Stimulated activated CD8-positive, alpha-beta memory T cell treated with anti-CD3 and anti-CD28 coated beads, Interleukin-4, amount 100 ng/mL, for 1 hour (primary cell): ENCODE measurements around the gene GRK6.
"Not testable (repeated sequence)": the region's sequence is repeated elsewhere in the genome, so short reads cannot be mapped to it uniquely, and the experiment has no call there.

Experiments
- DNase-seq, 2 donors: peaks; one replicate each; pipeline ENCODE4 v3.0.0-alpha.2; 2020; ENCODE audit warnings: low read depth in 2 of 2, low spot score in 1 of 2

Gene GRK6

GRCh38 chr5:177397875-177398390 is 28.5 kb upstream of the GRK6 start:
- no peak for DNase-seq

GRCh38 chr5:177399997-177400868 is 26.2 kb upstream of the GRK6 start, which contains the start of gene PFN3:
Gene PFN3 (minus strand): TSS chr5:177400661. CDS start chr5:177400576, 85 bp downstream.
- DNase-seq: no peak

GRCh38 chr5:177402271-177403043 is 24.0 kb upstream of the GRK6 start:
- peak in 1 of 2 donors; percentile 40 for DNase-seq

GRCh38 chr5:177403102-177403791 is 23.2 kb upstream of the GRK6 start:
- DNase-seq: no peak

- DNase-seq: peak in 1 of 2 donors; percentile 75
These were observed 22.5 kb upstream of the GRK6 start for GRCh38 chr5:177403792-177404640.

DNA sequence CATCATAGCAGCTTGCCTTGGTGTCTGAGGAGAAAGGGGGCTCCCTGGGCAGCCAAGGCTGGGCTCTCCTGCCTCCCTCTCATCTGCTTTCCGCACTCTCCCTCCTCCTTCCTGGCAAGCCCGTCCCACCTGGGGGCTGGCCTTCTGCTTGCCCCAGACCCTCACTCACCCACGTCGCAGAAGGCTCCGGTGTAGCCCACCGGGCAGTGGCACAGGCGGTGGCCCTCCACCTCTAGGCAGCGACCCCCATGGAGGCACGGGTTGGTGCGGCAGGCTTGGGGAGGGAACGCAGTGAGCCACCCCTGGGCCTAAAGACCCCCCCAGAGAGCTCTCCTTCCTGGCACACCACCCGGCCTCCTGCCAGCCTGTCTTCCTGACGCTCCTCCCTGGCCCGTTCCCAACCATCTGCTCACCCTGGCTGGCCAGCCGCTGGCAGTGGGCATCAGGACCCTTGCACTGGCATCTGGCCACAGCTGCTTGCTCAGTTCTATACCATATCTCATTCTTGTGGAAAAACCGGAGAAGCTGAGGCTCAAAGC is 21.8 kb upstream of the GRK6 start:
- DNase-seq: no peak

DNA sequence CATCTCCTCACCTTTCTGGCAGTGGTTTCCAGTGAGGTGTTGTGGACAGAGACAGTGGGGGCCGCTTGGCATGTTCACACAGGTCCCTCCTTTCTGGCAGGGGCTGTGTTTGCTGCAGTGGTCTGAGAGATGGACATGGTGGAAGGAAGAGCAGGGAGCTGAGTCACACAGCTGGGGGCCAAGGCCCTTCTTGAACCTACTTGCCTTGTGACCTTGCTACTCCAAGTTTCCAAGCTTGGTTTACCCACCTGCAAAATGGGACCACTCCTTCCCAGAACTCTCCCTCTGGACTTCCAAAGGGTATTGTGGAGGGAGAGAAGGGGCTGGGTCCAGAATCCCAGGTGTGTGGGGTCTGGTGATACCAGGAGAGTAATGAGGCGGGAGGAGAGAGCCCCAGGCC is 21.2 kb upstream of the GRK6 start:
- DNase-seq: no peak

DNA sequence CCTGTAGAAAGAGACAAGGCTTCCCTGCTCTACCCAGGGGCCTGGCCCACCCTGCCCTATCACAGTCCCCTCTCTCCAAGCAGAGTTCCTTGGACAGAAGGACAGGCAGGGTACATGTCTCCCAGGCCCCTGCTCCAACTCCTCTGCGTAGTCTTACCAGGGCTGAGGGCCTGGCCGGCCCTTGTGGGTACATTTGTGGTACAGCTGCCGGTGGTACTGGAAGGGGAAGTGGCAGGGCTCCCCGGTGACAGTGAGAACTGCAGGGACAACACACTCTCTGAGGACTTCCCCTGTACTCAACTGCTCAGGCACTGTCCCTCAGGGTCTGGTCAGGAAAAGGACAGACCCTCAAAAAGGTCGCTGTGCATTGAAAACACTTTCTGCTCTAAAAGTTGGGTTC is 20.7 kb upstream of the GRK6 start:
- no peak for DNase-seq

GRCh38 chr5:177409043-177409801 is 17.3 kb upstream of the GRK6 start, which contains the start of gene F12:
Gene F12 (minus strand): TSS chr5:177409564. CDS start chr5:177409527, 37 bp downstream.
- no peak for DNase-seq

GRCh38 chr5:177410575-177410974 is 15.9 kb upstream of the GRK6 start:
- DNase-seq: no peak

GRCh38 chr5:177412603-177413233 is 13.8 kb upstream of the GRK6 start:
- DNase-seq: no peak

GRCh38 chr5:177414481-177414880 is 12.0 kb upstream of the GRK6 start:
- DNase-seq: no peak

DNA sequence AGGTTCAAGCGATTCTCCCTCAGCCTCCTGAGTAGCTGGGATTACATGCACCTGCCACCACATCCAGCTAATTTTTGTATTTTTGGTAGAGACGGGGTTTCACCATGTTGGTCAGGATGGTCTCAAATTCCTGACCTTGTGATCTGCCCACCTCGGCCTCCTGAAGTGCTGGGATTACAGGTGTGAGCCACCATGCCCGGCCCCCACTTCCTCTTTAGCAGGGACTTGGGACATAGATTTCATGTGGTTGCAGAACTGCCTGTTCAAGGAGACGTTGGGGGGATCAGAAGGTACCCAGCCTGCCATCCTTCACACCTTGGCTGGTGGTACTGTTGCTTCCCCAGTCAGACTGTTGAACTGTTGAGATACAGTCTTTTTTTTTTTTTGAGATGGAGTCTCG is 9.4 kb upstream of the GRK6 start:
- DNase-seq: not testable (repeated sequence)

DNA sequence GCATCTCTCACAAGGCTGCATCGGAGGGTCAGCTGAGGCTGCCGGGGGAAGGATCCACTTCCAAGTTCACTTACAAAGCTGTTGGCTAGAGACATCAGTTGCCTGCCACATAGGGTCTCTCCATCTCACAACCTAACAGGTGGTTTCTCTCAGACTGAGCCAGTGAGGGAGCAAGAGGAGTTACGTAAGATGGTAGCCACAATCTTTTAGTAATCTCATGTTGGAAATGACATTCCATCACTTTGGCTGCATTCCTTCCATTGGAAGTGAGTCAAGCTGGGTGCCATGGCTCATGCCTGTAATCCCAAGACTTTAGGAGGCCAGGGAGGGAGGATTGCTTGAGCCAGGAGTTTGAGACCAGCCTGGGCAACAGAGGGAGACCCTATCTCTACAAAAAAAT is 7.4 kb upstream of the GRK6 start:
- DNase-seq: no peak

DNA sequence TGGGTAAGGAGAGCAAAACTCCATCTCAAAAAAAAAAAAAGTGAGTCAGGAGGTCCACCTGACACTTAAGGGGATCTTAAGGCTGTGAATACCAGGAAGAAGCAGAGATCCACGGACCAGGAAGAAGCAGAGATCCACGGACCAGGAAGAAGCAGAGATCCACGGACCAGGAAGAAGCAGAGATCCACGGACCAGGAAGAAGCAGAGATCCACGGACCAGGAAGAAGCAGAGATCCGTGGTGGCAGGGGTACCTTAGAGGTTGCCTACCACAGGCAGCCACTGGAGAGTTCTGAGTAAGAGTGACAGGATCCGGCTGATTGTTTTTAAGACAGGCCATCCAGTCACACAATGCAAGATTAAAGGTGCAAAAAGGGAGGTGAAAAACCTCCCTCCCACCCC is 6.0 kb upstream of the GRK6 start:
- DNase-seq: not testable (repeated sequence)

DNA sequence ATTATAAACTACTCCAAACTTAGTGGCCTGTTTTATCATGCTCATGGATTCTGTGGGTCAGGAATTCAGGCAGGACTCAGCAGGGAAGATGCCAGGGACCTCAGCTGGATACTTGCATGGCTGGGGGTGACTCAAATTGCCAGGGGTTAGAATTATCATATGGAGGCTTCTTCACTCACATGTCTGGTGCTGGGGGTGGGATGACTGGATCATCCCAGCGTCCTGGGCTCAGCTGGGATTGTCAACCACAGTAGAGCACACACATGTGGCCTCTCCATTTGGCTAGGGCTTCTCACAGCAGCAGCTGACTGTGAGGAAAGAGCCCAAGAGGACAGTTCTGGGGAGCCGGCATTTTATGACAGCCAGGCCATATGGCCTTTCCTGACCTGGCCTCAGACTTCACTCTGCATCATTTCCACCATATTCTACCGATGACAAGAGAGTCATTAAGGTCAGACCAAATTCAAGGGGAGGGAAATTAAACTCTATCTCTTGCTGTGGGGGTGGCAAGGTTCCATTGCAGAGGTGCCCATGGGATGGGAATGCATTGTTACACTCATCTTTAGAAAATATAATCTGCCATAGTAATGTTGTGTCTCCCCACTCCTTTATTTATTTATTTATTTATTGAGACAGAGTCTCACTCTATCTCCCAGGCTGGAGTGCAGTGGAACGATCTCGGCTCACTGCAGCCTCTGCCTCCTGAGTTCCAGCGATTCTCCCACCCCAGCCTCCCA is 5.2 kb upstream of the GRK6 start:
- no peak for DNase-seq

- DNase-seq: no peak
These were observed 2.8 kb upstream of the GRK6 start for GRCh38 chr5:177423671-177424070.

- DNase-seq: no peak
These were observed 1.2 kb upstream of the GRK6 start for GRCh38 chr5:177425196-177425800.
